ENCODE data around the gene MAP7. TPM values are rescaled to one million over a fixed set of nuclear protein-coding genes. Genes with fewer than 3 reads are reported as not detected.
A peak's percentile ranks its signal among the peaks of the same experiment; 100 is the strongest.

Gene MAP7
- total and polyA plus RNA-seq, 9 of the 15 experiments (the other 6 are each of a cell fraction or from before 2014, with no cell fraction given): 0.76 to 7.7 (median 3.9) TPM

- TF ChIP-seq L3MBTL2 (IDR thresholded peaks at IDR 0.05) (0 out of 2 replicates have a peak, but pooled peaks have one; percentile 18), SP1 (CRISPR knock-in tag; IDR thresholded peaks at IDR 0.05) (no peak), C11orf30 (IDR thresholded peaks at IDR 0.05; ENCODE audit: low read depth) (peak; percentile 61; the same call in 1 of the 2 replicates), ZNF316 (IDR thresholded peaks at IDR 0.05) (peak; percentile 61), ATF7 (IDR thresholded peaks at IDR 0.05) (peak; percentile 74; the same call in 1 of the 2 replicates), NFYB (IDR thresholded peaks at IDR 0.05; ENCODE audit: extremely low read depth, insufficient read length) (no peak), CEBPG (CRISPR knock-in tag; IDR thresholded peaks at IDR 0.05) (no peak), CEBPG (tag; conservative IDR thresholded peaks at IDR 0.05 in 1 of 2, IDR thresholded peaks at IDR 0.05 in 1 of 2) (peak in 1 of 2 experiments; percentile 87; a peak in 2 of 4 replicates), CXXC5 (CRISPR knock-in tag; IDR thresholded peaks at IDR 0.05) (peak; percentile 11; the same call in 1 of the 2 replicates), PKNOX1 (IDR thresholded peaks at IDR 0.05) (no peak), MAFG (tag; conservative IDR thresholded peaks at IDR 0.05) (peak; percentile 58), ZNF584 (CRISPR knock-in tag; IDR thresholded peaks at IDR 0.05; ENCODE audit: low read depth) (0 out of 2 replicates have a peak, but pooled peaks have one; percentile 60), ATF3 (IDR thresholded peaks at IDR 0.05) (peak; percentile 71), ATF3 (CRISPR knock-in tag; conservative IDR thresholded peaks at IDR 0.05) (no peak), TRIM24 (IDR thresholded peaks at IDR 0.05) (peak in 1 of 2 experiments; percentile 23; a peak in 1 of 4 replicates), NFE2 (IDR thresholded peaks at IDR 0.05; ENCODE audit: low read depth) (0 out of 2 replicates have a peak, but pooled peaks have one; percentile 11), POLR2A (conservative IDR thresholded peaks at IDR 0.05) (no peak), ZNF175 (CRISPR knock-in tag; IDR thresholded peaks at IDR 0.05; ENCODE audit: low read depth) (peak; percentile 87)
- WGBS (ENCODE audit: insufficient coverage, low coverage, missing lambda C conversion rate): 40% methylated on average over 4 of the region's 4 CpGs
- no TSS peak for BruUV-seq (replicated peaks)
- in situ Hi-C loops (cut with MboI): no loop called here
- Histone ChIP-seq H3K9me3 (replicated peaks; ENCODE audit: control insufficient read depth, insufficient read depth, low read depth, low read length) (no peaks in the 10 kb centered on the region), H3K79me2 (ENCODE audit: control insufficient read depth, insufficient read depth, low read length) (no peaks in the 10 kb centered on the region), H3K27me3 (ENCODE audit: control insufficient read depth in 2 of 2, insufficient read depth in 2 of 2, low read length in 2 of 2) (no peaks in the 10 kb centered on the region), H2AFZ (ENCODE audit: low read depth, low read length) (no peak overlapping the region), H3K27ac (ENCODE audit: extremely low read depth, low read depth, low read length) (no peak overlapping the region), H3K9me1 (ENCODE audit: control insufficient read depth, insufficient read depth, low read length) (no peaks in the 10 kb centered on the region), H3K36me3 (ENCODE audit: control insufficient read depth, insufficient read depth, low read length) (peaks cover 43% of the 10 kb centered on the region; the same call in 2 of the 3 replicates), H3K4me3 (no peak overlapping the region), H4K20me1 (replicated peaks; ENCODE audit: control insufficient read depth, insufficient read depth, low read length) (no peaks in the 10 kb centered on the region), H3K4me2 (ENCODE audit: insufficient read depth, low read length) (no peak overlapping the region), H3K9ac (ENCODE audit: insufficient read depth in 1 of 2, low read depth in 2 of 2, low read length in 2 of 2) (no peak overlapping the region), H3K4me1 (replicated peaks in 1 of 2; ENCODE audit: control insufficient read depth in 2 of 2, insufficient read depth in 2 of 2, low read length in 2 of 2) (no peaks in the 10 kb centered on the region)
- intact Hi-C loops (cut with micrococcal nuclease): loop anchor here (10.0 kb wide), 1 partner anchor 339 kb away; the partner anchor contains the start of gene SLC35D3
- DNase-seq (ENCODE audit: extremely low read depth in 1 of 4, low spot score in 3 of 4) (no peak), FAIRE-seq (no peak), ATAC-seq (peak; percentile 45; the same call in 1 of the 3 replicates)
- CTCF ChIA-PET (ENCODE audit: low intra/inter-chr PET ratio): no interaction called here
- POLR2A ChIA-PET: no interaction called here
Observed at GRCh38 chr6:136586295-136586694, 36.1 kb upstream of the MAP7 start.
